ENCODE measurements around the gene SH2D1A. TPM values are rescaled to one million over a fixed set of nuclear protein-coding genes. Genes with fewer than 3 reads are reported as not detected.
A peak's percentile ranks its signal among the peaks of the same experiment; 100 is the strongest.

The SH2D1A gene
- total RNA-seq, 2 experiments from 2014 or later = 0.63 to 4.3 TPM

DNA sequence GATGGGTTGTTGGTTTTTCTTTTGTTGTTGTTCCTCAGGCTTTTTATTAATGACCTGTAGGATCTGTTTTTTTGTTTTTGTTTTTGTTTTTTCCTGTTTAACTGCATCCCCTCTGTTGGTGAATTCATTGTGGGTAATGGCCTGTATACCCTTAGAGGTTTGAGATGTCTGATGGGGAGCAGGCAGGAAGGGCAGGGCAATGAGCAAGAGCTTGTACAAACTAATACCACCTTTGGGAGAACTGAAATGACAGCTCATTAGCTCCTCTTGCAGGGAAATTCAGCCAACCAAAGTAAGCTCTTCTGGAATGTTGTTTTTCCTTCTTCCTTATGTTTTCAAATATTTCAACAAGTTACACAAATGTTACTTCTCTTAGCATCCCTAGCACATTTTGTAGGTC is 23.4 kb downstream of the SH2D1A start:
- Histone ChIP-seq H3K36me3 (ENCODE audit: insufficient read depth, low read length) (no peaks in the 10 kb centered on the region), H2AFZ (ENCODE audit: low read length) (peak overlapping the region; percentile 58; the same call in 1 of the 2 replicates), H3K4me3 (ENCODE audit: low read depth, low read length, poor library complexity, severe bottlenecking) (no peak overlapping the region), H3K4me2 (ENCODE audit: low read length) (no peak overlapping the region), H3K9me3 (ENCODE audit: low read length) (no peaks in the 10 kb centered on the region), H3K79me2 (ENCODE audit: insufficient read depth, low read depth, low read length) (no peaks in the 10 kb centered on the region), H3K27ac (ENCODE audit: low read depth, low read length, poor library complexity, severe bottlenecking) (no peak overlapping the region), H4K20me1 (ENCODE audit: insufficient read depth, low read length) (no peaks in the 10 kb centered on the region), H3K9me2 (ENCODE audit: insufficient read depth, low read length) (no peaks in the 10 kb centered on the region), H3K4me1 (ENCODE audit: insufficient read depth, low read length, poor library complexity, severe bottlenecking) (peaks cover 35% of the 10 kb centered on the region)
- no peak for TF ChIP-seq EZH2phosphoT487 (IDR thresholded peaks at IDR 0.05; ENCODE audit: borderline replicate concordance, low read depth, low read length)
- TF ChIP-seq, protein P1, sequence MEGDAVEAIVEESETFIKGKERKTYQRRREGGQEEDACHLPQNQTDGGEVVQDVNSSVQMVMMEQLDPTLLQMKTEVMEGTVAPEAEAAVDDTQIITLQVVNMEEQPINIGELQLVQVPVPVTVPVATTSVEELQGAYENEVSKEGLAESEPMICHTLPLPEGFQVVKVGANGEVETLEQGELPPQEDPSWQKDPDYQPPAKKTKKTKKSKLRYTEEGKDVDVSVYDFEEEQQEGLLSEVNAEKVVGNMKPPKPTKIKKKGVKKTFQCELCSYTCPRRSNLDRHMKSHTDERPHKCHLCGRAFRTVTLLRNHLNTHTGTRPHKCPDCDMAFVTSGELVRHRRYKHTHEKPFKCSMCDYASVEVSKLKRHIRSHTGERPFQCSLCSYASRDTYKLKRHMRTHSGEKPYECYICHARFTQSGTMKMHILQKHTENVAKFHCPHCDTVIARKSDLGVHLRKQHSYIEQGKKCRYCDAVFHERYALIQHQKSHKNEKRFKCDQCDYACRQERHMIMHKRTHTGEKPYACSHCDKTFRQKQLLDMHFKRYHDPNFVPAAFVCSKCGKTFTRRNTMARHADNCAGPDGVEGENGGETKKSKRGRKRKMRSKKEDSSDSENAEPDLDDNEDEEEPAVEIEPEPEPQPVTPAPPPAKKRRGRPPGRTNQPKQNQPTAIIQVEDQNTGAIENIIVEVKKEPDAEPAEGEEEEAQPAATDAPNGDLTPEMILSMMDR (conservative IDR thresholded peaks at IDR 0.05; ENCODE audit: low read length) = no peak
- BruUV-seq (replicated peaks) = no TSS peak
- POLR2A ChIA-PET = no interaction called here
- CTCF ChIA-PET (ENCODE audit: unreplicated experiment) = no interaction called here
- DNase-seq (ENCODE audit: low spot score) = no peak
- intact Hi-C loops (cut with micrococcal nuclease; ENCODE audit: unreplicated experiment) = no loop called here

DNA sequence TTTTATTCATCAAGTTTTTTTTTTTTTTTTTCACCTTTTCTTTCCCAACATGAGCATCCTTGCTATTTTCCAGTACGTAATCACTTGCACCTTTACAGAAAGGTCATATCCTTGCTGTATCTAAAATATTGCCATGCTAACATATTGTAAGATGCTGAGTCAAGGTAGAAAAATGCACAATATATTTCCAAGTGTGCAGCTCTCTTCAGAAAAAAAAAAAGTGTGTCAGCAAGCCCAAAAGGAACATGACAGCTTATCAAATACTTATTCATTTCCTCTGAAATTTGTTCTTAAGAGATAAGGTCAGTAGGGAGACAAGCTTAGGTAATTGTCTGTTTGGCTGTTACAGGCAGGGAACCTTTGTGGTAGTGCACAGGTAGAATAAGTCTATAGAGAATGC is 27.0 kb downstream of the SH2D1A start:
- ChIA-PET CTCF (ENCODE audit: unreplicated experiment) (no interaction called here), POLR2A (interaction anchor here (0.8 to 0.9 kb wide), 2 partner anchors 33 to 862 kb away, joined by 3 read pairs; no protein-coding TSS in a partner anchor)
- Histone ChIP-seq H3K79me2 (ENCODE audit: insufficient read depth, low read depth, low read length) (no peaks in the 10 kb centered on the region), H3K9me3 (ENCODE audit: low read length) (no peaks in the 10 kb centered on the region), H3K36me3 (ENCODE audit: insufficient read depth, low read length) (no peaks in the 10 kb centered on the region), H3K4me2 (ENCODE audit: low read length) (no peak overlapping the region), H4K20me1 (ENCODE audit: insufficient read depth, low read length) (no peaks in the 10 kb centered on the region), H3K27ac (ENCODE audit: low read depth, low read length, poor library complexity, severe bottlenecking) (no peak overlapping the region), H2AFZ (ENCODE audit: low read length) (no peak overlapping the region; the same call in 1 of the 2 replicates), H3K9me2 (ENCODE audit: insufficient read depth, low read length) (no peaks in the 10 kb centered on the region), H3K4me1 (ENCODE audit: insufficient read depth, low read length, poor library complexity, severe bottlenecking) (peaks cover 20% of the 10 kb centered on the region), H3K4me3 (ENCODE audit: low read depth, low read length, poor library complexity, severe bottlenecking) (no peak overlapping the region)
- no peak for DNase-seq (ENCODE audit: low spot score)
- intact Hi-C loops (cut with micrococcal nuclease; ENCODE audit: unreplicated experiment) = no loop called here
- BruUV-seq (replicated peaks) = no TSS peak
- TF ChIP-seq, protein P1 (conservative IDR thresholded peaks at IDR 0.05; ENCODE audit: low read length) = no peak
- no peak for TF ChIP-seq EZH2phosphoT487 (IDR thresholded peaks at IDR 0.05; ENCODE audit: borderline replicate concordance, low read depth, low read length)

DNA sequence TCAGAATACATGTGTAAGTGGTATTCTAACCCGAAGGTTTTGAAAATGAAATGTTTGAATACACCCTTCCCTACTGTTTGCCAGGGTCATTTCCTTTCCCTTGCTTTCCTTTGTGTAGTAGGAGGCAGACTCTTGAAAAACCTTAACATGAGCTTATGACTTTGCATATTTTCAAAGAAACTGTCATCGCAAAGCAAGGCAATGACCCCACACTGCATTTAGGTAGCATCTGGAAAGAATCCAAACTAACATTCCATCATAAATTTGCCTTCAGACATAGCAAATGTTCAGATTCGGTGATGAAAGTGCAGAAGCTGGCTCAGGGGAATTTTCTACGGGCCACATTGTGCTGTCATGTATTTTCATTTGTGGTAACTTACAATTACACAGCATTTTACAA is 32.3 kb downstream of the SH2D1A start:
- Histone ChIP-seq H3K9me2 (ENCODE audit: insufficient read depth, low read length) (no peaks in the 10 kb centered on the region), H3K79me2 (ENCODE audit: insufficient read depth, low read depth, low read length) (no peaks in the 10 kb centered on the region), H3K27ac (ENCODE audit: low read depth, low read length, poor library complexity, severe bottlenecking) (no peak overlapping the region), H3K4me2 (ENCODE audit: low read length) (0 out of 2 replicates have a peak overlapping the region, but pooled peaks have one; percentile 23), H3K4me1 (ENCODE audit: insufficient read depth, low read length, poor library complexity, severe bottlenecking) (peaks cover 15% of the 10 kb centered on the region), H2AFZ (ENCODE audit: low read length) (peak overlapping the region; percentile 87), H3K4me3 (ENCODE audit: low read depth, low read length, poor library complexity, severe bottlenecking) (no peak overlapping the region), H3K9me3 (ENCODE audit: low read length) (no peaks in the 10 kb centered on the region), H4K20me1 (ENCODE audit: insufficient read depth, low read length) (no peaks in the 10 kb centered on the region), H3K36me3 (ENCODE audit: insufficient read depth, low read length) (no peaks in the 10 kb centered on the region)
- TF ChIP-seq, protein P1 (conservative IDR thresholded peaks at IDR 0.05; ENCODE audit: low read length) = no peak
- no peak for TF ChIP-seq EZH2phosphoT487 (IDR thresholded peaks at IDR 0.05; ENCODE audit: borderline replicate concordance, low read depth, low read length)
- BruUV-seq (replicated peaks) = no TSS peak
- intact Hi-C loops (cut with micrococcal nuclease; ENCODE audit: unreplicated experiment) = no loop called here
- ChIA-PET POLR2A (interaction anchor here (1.2 kb wide), 1 partner anchor 11 kb away, joined by 3 read pairs; no protein-coding TSS in a partner anchor), CTCF (ENCODE audit: unreplicated experiment) (no interaction called here)
- no peak for DNase-seq (ENCODE audit: low spot score)

Measured in OCI-LY7 (cell line).